ENCODE results near the gene SOX18. TPM values are rescaled to one million over a fixed set of nuclear protein-coding genes. Genes with fewer than 3 reads are reported as not detected.

The SOX18 gene
- total and polyA plus RNA-seq, 2 of the 13 experiments (the other 11 are each of a cell fraction or from before 2014, with no cell fraction given): 1.6 to 1.9 TPM

DNA sequence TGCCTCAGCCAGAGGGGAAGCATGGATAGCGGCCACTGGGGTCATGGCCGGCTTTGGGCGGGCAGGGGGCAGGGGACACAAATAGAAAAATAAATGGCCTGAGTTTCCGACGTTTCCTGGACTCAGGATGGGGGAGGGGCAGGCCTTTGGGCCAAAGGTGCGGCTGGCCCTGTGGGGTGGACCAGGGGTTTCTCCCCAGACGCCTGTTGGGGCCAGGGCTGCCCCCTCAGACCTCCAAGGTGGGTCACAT, 7.1 kb upstream of the SOX18 start (continued):
- TF ChIP-seq, protein P1, sequence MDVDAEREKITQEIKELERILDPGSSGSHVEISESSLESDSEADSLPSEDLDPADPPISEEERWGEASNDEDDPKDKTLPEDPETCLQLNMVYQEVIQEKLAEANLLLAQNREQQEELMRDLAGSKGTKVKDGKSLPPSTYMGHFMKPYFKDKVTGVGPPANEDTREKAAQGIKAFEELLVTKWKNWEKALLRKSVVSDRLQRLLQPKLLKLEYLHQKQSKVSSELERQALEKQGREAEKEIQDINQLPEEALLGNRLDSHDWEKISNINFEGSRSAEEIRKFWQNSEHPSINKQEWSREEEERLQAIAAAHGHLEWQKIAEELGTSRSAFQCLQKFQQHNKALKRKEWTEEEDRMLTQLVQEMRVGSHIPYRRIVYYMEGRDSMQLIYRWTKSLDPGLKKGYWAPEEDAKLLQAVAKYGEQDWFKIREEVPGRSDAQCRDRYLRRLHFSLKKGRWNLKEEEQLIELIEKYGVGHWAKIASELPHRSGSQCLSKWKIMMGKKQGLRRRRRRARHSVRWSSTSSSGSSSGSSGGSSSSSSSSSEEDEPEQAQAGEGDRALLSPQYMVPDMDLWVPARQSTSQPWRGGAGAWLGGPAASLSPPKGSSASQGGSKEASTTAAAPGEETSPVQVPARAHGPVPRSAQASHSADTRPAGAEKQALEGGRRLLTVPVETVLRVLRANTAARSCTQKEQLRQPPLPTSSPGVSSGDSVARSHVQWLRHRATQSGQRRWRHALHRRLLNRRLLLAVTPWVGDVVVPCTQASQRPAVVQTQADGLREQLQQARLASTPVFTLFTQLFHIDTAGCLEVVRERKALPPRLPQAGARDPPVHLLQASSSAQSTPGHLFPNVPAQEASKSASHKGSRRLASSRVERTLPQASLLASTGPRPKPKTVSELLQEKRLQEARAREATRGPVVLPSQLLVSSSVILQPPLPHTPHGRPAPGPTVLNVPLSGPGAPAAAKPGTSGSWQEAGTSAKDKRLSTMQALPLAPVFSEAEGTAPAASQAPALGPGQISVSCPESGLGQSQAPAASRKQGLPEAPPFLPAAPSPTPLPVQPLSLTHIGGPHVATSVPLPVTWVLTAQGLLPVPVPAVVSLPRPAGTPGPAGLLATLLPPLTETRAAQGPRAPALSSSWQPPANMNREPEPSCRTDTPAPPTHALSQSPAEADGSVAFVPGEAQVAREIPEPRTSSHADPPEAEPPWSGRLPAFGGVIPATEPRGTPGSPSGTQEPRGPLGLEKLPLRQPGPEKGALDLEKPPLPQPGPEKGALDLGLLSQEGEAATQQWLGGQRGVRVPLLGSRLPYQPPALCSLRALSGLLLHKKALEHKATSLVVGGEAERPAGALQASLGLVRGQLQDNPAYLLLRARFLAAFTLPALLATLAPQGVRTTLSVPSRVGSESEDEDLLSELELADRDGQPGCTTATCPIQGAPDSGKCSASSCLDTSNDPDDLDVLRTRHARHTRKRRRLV (CRISPR knock-in tag; IDR thresholded peaks at IDR 0.05): no peak
- TF ChIP-seq, protein P2, sequence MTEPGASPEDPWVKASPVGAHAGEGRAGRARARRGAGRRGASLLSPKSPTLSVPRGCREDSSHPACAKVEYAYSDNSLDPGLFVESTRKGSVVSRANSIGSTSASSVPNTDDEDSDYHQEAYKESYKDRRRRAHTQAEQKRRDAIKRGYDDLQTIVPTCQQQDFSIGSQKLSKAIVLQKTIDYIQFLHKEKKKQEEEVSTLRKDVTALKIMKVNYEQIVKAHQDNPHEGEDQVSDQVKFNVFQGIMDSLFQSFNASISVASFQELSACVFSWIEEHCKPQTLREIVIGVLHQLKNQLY (CRISPR knock-in tag; IDR thresholded peaks at IDR 0.05): 0 out of 2 replicates have a peak, but pooled peaks have one; percentile 8
- no peak for TF ChIP-seq NONO (IDR thresholded peaks at IDR 0.05)
- peak; percentile 55; the same call in 1 of the 2 replicates for TF ChIP-seq NONO (CRISPR knock-in tag; conservative IDR thresholded peaks at IDR 0.05)
- TF ChIP-seq, protein P3, sequence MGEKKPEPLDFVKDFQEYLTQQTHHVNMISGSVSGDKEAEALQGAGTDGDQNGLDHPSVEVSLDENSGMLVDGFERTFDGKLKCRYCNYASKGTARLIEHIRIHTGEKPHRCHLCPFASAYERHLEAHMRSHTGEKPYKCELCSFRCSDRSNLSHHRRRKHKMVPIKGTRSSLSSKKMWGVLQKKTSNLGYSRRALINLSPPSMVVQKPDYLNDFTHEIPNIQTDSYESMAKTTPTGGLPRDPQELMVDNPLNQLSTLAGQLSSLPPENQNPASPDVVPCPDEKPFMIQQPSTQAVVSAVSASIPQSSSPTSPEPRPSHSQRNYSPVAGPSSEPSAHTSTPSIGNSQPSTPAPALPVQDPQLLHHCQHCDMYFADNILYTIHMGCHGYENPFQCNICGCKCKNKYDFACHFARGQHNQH (CRISPR knock-in tag; IDR thresholded peaks at IDR 0.05): no peak
- TF ChIP-seq PPARG (CRISPR knock-in tag; conservative IDR thresholded peaks at IDR 0.05): peak; percentile 96
- no peak for TF ChIP-seq ZBTB8A (CRISPR knock-in tag; IDR thresholded peaks at IDR 0.05; ENCODE audit: borderline replicate concordance, low read depth)
- no peak for TF ChIP-seq ZNF563 (CRISPR knock-in tag; IDR thresholded peaks at IDR 0.05)
- TF ChIP-seq ZSCAN12 (CRISPR knock-in tag; IDR thresholded peaks at IDR 0.05): 0 out of 2 replicates have a peak, but pooled peaks have one; percentile 18
- TF ChIP-seq MTA1 (CRISPR knock-in tag; IDR thresholded peaks at IDR 0.05; ENCODE audit: borderline replicate concordance): 0 out of 2 replicates have a peak, but pooled peaks have one; percentile 43
- TF ChIP-seq STAG1 (CRISPR knock-in tag; IDR thresholded peaks at IDR 0.05): no peak
- TF ChIP-seq MBNL3 (CRISPR knock-in tag; conservative IDR thresholded peaks at IDR 0.05): no peak
- peak; percentile 53 for TF ChIP-seq HOXA3 (CRISPR knock-in tag; IDR thresholded peaks at IDR 0.05)
- no peak for TF ChIP-seq MAFG (CRISPR knock-in tag; IDR thresholded peaks at IDR 0.05)
- TF ChIP-seq SAP130 (CRISPR knock-in tag; IDR thresholded peaks at IDR 0.05; ENCODE audit: low read depth): no peak; the same call in 1 of the 2 replicates
- TF ChIP-seq, protein P4, sequence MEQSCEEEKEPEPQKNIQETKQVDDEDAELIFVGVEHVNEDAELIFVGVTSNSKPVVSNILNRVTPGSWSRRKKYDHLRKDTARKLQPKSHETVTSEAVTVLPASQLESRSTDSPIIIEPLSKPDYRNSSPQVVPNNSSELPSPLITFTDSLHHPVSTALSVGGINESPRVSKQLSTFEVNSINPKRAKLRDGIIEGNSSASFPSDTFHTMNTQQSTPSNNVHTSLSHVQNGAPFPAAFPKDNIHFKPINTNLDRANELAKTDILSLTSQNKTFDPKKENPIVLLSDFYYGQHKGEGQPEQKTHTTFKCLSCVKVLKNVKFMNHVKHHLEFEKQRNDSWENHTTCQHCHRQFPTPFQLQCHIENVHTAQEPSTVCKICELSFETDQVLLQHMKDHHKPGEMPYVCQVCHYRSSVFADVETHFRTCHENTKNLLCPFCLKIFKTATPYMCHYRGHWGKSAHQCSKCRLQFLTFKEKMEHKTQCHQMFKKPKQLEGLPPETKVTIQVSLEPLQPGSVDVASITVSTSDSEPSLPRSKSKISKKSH (CRISPR knock-in tag; IDR thresholded peaks at IDR 0.05; ENCODE audit: borderline replicate concordance): no peak

All from HepG2 (cell line).